ENCODE measurements around the gene ARMC10. TPM values are rescaled to one million over a fixed set of nuclear protein-coding genes. Genes with fewer than 3 reads are reported as not detected.
"Not testable (repeated sequence)": the region's sequence is repeated elsewhere in the genome, so short reads cannot be mapped to it uniquely, and the experiment has no call there.

Gene ARMC10
- total RNA-seq, 1 donor from 2014 or later, result 29.4 TPM

DNA sequence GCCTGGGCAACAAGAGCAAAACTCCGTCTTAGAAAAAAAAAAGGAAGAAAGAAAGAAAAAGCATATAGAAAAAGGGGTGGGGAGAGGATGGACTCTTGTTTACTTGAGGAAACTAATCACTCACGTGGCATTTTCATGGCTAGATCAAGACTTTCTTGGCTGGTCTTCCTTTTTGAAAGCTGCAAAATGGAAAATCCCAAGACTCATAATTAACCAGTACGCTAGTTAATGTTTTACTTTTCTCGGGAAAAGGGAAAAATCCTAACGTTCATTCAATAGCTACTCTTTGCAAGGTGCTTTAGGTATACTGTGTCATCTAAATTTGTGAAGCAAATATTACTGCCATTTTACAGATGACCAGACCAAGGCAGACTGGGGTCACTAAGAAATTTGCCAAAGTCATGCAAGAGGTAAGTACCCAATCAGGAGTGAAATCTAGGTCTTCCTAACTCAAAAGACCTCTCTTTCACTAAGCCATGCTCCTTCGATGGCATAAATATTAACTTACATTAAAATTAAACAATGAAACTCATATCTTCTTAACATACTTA, 49.6 kb downstream of the ARMC10 start:
- DNase-seq, result no peak

- no peak for DNase-seq
Measured at GRCh38 chr7:103127006-103127405, 52.1 kb downstream of the ARMC10 start.

- no peak for DNase-seq
Measured at GRCh38 chr7:103129702-103130549, 55.0 kb downstream of the ARMC10 start.

- no peak for DNase-seq
Measured at GRCh38 chr7:103130901-103131624, 56.1 kb downstream of the ARMC10 start.

- DNase-seq, result no peak
Measured at GRCh38 chr7:103132995-103133688, 58.2 kb downstream of the ARMC10 start.

- peak; percentile 36 for DNase-seq
Measured at GRCh38 chr7:103134836-103135554, 60.1 kb downstream of the ARMC10 start.

GRCh38 chr7:103140061-103140460, 65.1 kb downstream of the ARMC10 start:
- DNase-seq, result no peak

DNA sequence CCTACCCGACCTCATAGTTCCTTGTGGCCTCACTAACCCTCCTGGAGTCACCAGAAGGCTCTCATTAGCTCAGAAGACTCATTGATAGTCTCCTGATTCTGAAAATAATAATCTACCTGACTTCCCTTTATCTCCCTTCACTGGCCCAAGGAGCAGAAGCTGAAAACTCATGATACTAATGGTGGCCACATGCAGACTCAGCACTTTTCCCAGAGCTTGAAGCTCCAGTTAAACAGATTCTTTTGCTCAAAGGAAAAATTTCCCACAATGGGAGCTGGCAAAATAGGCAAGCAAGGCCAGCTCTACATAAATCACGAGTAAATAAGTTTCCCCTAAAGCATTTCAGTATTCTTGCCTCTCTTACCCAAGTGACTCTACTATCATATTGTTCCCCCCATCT, 65.7 kb downstream of the ARMC10 start:
- DNase-seq, result no peak

DNA sequence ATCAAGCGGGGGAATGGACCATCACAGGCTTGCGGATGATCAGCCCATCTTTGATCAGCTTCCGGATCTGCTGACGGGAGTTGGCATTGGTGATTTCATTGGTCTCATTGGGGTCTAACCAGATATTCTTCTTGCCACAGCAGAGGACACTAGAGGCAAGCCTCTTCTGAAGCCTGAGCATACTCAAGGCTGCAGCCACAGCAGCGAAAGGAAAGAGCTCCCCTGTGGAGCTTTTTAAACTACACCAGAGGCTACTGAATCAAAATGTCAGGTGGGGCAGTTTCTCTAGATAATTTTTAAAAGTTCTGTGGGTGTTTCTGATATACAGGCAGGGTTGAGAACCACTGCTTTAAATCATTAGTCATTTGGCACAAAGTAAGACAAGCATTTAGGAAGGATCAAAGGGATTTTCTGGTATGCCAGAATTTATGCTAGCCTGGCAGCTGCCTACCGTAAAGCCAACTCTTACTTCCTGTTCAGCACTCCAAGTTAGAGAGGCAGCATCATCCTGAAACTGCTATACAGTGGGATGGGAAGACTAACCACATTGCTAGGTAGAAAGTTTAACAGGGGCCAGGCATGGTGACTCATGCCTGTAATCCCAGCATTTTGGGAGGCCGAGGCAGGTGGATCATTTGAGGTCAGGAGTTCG, 66.9 kb downstream of the ARMC10 start:
- DNase-seq, result no peak

GRCh38 chr7:103142494-103142893, 67.6 kb downstream of the ARMC10 start:
- DNase-seq, result no peak

DNA sequence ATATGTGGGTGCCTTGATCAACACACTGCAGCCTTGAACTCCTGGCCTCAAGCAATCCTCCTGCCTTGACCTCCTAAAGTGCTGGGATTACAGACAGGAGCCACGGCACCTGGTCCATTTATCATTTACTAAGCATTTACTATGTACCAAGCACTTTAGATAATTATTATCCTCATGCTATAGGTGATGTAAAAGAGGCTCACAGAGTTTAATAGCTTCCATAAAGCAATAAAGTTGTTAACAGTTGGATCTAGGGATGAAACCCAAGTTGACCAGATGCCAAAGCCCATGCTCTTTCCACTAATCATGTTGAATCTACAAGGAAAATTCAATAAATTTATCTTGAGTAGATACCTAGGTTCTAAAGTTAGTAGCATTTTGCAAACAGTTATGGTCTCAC, 68.9 kb downstream of the ARMC10 start:
- DNase-seq, result no peak

GRCh38 chr7:103144754-103145153, 69.8 kb downstream of the ARMC10 start:
- not testable (repeated sequence) for DNase-seq

DNA sequence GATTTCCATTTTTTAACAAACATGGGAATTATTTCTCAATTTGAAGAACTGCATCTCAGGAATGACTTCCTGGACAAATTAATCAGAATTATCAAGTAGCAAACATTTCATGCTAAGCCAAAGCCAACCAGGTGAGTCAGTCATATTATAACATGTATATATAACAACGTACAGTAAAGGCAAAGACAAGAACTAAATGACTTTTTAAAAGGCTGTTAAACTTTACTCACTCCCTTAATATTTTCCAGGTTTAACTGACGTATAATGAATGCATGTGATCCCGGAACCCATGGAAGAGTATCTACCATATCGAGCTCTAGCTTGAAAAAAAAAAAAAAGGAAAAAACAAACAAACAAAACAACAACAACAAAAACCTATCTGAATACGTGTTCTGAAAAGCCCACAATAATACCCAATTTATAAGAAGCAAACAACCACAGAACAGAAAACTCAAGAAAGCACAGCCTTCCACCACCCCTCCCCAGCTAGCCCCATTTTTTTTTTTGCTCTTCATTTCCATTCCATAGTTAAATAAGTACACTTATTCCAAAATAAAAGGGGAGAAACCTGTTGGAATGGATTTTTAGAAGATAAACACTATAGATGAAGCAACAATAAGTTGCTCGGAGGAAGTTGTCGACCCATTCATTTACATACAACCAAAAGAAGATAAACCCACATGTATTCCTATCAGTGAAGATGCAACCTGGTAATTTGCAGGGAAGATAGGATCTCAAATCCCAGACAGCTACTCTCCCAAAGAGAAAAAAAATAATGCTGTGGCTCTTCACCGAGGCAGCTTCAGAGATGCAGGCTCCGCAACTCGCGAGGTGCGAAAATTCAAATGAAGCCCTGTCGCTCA, 73.4 kb downstream of the ARMC10 start:
- peak; percentile 47 for DNase-seq

Other genes starting within 250 kb of the ARMC10 start
- gene LRRC17, start 162.1 kb upstream of the ARMC10 start, total RNA-seq, result 92.4 TPM
- gene FBXL13, start 344 bp upstream of the ARMC10 start, total RNA-seq, result 2.8 TPM
- gene NAPEPLD, start 74.0 kb downstream of the ARMC10 start, total RNA-seq, result 18.9 TPM
- 47.8 TPM for gene PMPCB, start 222.3 kb downstream of the ARMC10 start, total RNA-seq

Data from skin of body (tissue), 2 donors.